ENCODE data around the gene CARD19.

Gene CARD19

GRCh38 chr9:93127395-93127911 lies 31.4 kb downstream of the CARD19 start:
- Histone ChIP-seq H3K27ac (ENCODE audit: insufficient read depth, low read length, poor library complexity, severe bottlenecking) (peak overlapping the region; percentile 42), H3K4me3 (ENCODE audit: insufficient read depth, low read depth, low read length, poor library complexity, severe bottlenecking) (no peak overlapping the region), H3K27me3 (replicated peaks; ENCODE audit: control insufficient read depth, insufficient read depth, low read length, poor library complexity, severe bottlenecking) (no peaks in the 10 kb centered on the region), H3K9me3 (ENCODE audit: control insufficient read depth, low read length) (no peaks in the 10 kb centered on the region), H3K4me1 (ENCODE audit: control insufficient read depth, insufficient read depth, low read length, poor library complexity, severe bottlenecking) (peaks cover 30% of the 10 kb centered on the region), H3K36me3 (ENCODE audit: control insufficient read depth, insufficient read depth, low read length) (peaks cover 15% of the 10 kb centered on the region)
- no peak for DNase-seq

- no peaks in the 10 kb centered on the region for H3K27me3 ChIP-seq (replicated peaks; ENCODE audit: control insufficient read depth, insufficient read depth, low read length, poor library complexity, severe bottlenecking)
- H3K4me3 ChIP-seq (ENCODE audit: insufficient read depth, low read depth, low read length, poor library complexity, severe bottlenecking), result no peak overlapping the region
- H3K36me3 ChIP-seq (ENCODE audit: control insufficient read depth, insufficient read depth, low read length), result peaks cover 15% of the 10 kb centered on the region
- DNase-seq, result no peak
- H3K27ac ChIP-seq (ENCODE audit: insufficient read depth, low read length, poor library complexity, severe bottlenecking), result no peak overlapping the region
- H3K9me3 ChIP-seq (ENCODE audit: control insufficient read depth, low read length), result no peaks in the 10 kb centered on the region
- peaks cover 37% of the 10 kb centered on the region for H3K4me1 ChIP-seq (ENCODE audit: control insufficient read depth, insufficient read depth, low read length, poor library complexity, severe bottlenecking)
These were observed 32.1 kb downstream of the CARD19 start for GRCh38 chr9:93128011-93128714.

GRCh38 chr9:93128715-93129224 lies 32.8 kb downstream of the CARD19 start:
- Histone ChIP-seq H3K4me1 (ENCODE audit: control insufficient read depth, insufficient read depth, low read length, poor library complexity, severe bottlenecking) (peaks cover 39% of the 10 kb centered on the region), H3K27ac (ENCODE audit: insufficient read depth, low read length, poor library complexity, severe bottlenecking) (no peak overlapping the region), H3K4me3 (ENCODE audit: insufficient read depth, low read depth, low read length, poor library complexity, severe bottlenecking) (no peak overlapping the region), H3K36me3 (ENCODE audit: control insufficient read depth, insufficient read depth, low read length) (peaks cover 12% of the 10 kb centered on the region), H3K27me3 (replicated peaks; ENCODE audit: control insufficient read depth, insufficient read depth, low read length, poor library complexity, severe bottlenecking) (no peaks in the 10 kb centered on the region), H3K9me3 (ENCODE audit: control insufficient read depth, low read length) (no peaks in the 10 kb centered on the region)
- no peak for DNase-seq

GRCh38 chr9:93129286-93129685 lies 33.3 kb downstream of the CARD19 start:
- Histone ChIP-seq H3K9me3 (ENCODE audit: control insufficient read depth, low read length) (no peaks in the 10 kb centered on the region), H3K4me1 (ENCODE audit: control insufficient read depth, insufficient read depth, low read length, poor library complexity, severe bottlenecking) (peaks cover 39% of the 10 kb centered on the region), H3K27ac (ENCODE audit: insufficient read depth, low read length, poor library complexity, severe bottlenecking) (no peak overlapping the region), H3K27me3 (replicated peaks; ENCODE audit: control insufficient read depth, insufficient read depth, low read length, poor library complexity, severe bottlenecking) (no peaks in the 10 kb centered on the region), H3K36me3 (ENCODE audit: control insufficient read depth, insufficient read depth, low read length) (peaks cover 10% of the 10 kb centered on the region), H3K4me3 (ENCODE audit: insufficient read depth, low read depth, low read length, poor library complexity, severe bottlenecking) (no peak overlapping the region)
- no peak for DNase-seq

GRCh38 chr9:93129691-93130500 lies 33.9 kb downstream of the CARD19 start:
- Histone ChIP-seq H3K36me3 (ENCODE audit: control insufficient read depth, insufficient read depth, low read length) (peaks cover 9% of the 10 kb centered on the region), H3K4me1 (ENCODE audit: control insufficient read depth, insufficient read depth, low read length, poor library complexity, severe bottlenecking) (peaks cover 44% of the 10 kb centered on the region), H3K27ac (ENCODE audit: insufficient read depth, low read length, poor library complexity, severe bottlenecking) (no peak overlapping the region), H3K4me3 (ENCODE audit: insufficient read depth, low read depth, low read length, poor library complexity, severe bottlenecking) (no peak overlapping the region), H3K27me3 (replicated peaks; ENCODE audit: control insufficient read depth, insufficient read depth, low read length, poor library complexity, severe bottlenecking) (no peaks in the 10 kb centered on the region), H3K9me3 (ENCODE audit: control insufficient read depth, low read length) (no peaks in the 10 kb centered on the region)
- DNase-seq, result no peak

- H3K4me1 ChIP-seq (ENCODE audit: control insufficient read depth, insufficient read depth, low read length, poor library complexity, severe bottlenecking), result peaks cover 49% of the 10 kb centered on the region
- H3K36me3 ChIP-seq (ENCODE audit: control insufficient read depth, insufficient read depth, low read length), result no peaks in the 10 kb centered on the region
- peak overlapping the region; percentile 14 for H3K27ac ChIP-seq (ENCODE audit: insufficient read depth, low read length, poor library complexity, severe bottlenecking)
- no peak overlapping the region for H3K4me3 ChIP-seq (ENCODE audit: insufficient read depth, low read depth, low read length, poor library complexity, severe bottlenecking)
- no peak for DNase-seq
- H3K9me3 ChIP-seq (ENCODE audit: control insufficient read depth, low read length), result no peaks in the 10 kb centered on the region
- no peaks in the 10 kb centered on the region for H3K27me3 ChIP-seq (replicated peaks; ENCODE audit: control insufficient read depth, insufficient read depth, low read length, poor library complexity, severe bottlenecking)
These were observed 35.0 kb downstream of the CARD19 start for GRCh38 chr9:93130861-93131481.

- no peaks in the 10 kb centered on the region for H3K9me3 ChIP-seq (ENCODE audit: control insufficient read depth, low read length)
- no peak for DNase-seq
- H3K27ac ChIP-seq (ENCODE audit: insufficient read depth, low read length, poor library complexity, severe bottlenecking), result peak overlapping the region; percentile 14
- no peaks in the 10 kb centered on the region for H3K36me3 ChIP-seq (ENCODE audit: control insufficient read depth, insufficient read depth, low read length)
- no peaks in the 10 kb centered on the region for H3K27me3 ChIP-seq (replicated peaks; ENCODE audit: control insufficient read depth, insufficient read depth, low read length, poor library complexity, severe bottlenecking)
- H3K4me3 ChIP-seq (ENCODE audit: insufficient read depth, low read depth, low read length, poor library complexity, severe bottlenecking), result no peak overlapping the region
- peaks cover 42% of the 10 kb centered on the region for H3K4me1 ChIP-seq (ENCODE audit: control insufficient read depth, insufficient read depth, low read length, poor library complexity, severe bottlenecking)
These were observed 35.7 kb downstream of the CARD19 start for GRCh38 chr9:93131599-93132286.

- no peak for DNase-seq
- Histone ChIP-seq H3K4me3 (ENCODE audit: insufficient read depth, low read depth, low read length, poor library complexity, severe bottlenecking) (peak overlapping the region; percentile 94), H3K9me3 (ENCODE audit: control insufficient read depth, low read length) (no peaks in the 10 kb centered on the region), H3K27me3 (replicated peaks; ENCODE audit: control insufficient read depth, insufficient read depth, low read length, poor library complexity, severe bottlenecking) (no peaks in the 10 kb centered on the region), H3K27ac (ENCODE audit: insufficient read depth, low read length, poor library complexity, severe bottlenecking) (peak overlapping the region; percentile 98), H3K36me3 (ENCODE audit: control insufficient read depth, insufficient read depth, low read length) (no peaks in the 10 kb centered on the region), H3K4me1 (ENCODE audit: control insufficient read depth, insufficient read depth, low read length, poor library complexity, severe bottlenecking) (peaks cover 35% of the 10 kb centered on the region)
These were observed 36.4 kb downstream of the CARD19 start for GRCh38 chr9:93132287-93132927.

Data from effector memory CD4-positive, alpha-beta T cell (primary cell).